GM18867 (cell line): ENCODE data around the gene SLC39A13.

Experiments
- ATAC-seq: cut with Tn5 transposase; IDR thresholded peaks from one replicate; pipeline ENCODE4 v1.9.1; 2021; ENCODE audit warnings: mild to moderate bottlenecking, moderate library complexity; ENCODE audit not compliant: unreplicated experiment

The SLC39A13 gene

DNA sequence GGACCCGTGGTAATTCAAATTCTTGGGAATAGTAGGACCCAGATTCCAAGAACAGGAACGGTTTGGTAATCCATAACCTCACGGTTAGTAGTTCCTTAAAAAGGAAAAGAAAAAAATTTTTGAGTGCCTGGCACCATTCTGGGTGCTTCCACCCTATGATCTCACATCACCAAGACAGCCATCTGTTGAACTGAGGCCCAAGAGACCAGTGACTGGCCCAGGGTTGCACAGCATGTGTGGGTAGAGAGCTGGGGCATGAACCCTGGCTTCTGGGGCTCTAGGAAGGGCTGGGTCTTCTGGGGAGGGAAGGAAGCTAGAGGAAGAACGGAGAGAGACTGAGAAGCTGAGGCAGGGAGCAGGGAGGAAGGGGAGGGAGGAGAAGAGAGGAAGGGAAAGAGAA lies 25.3 kb upstream of the SLC39A13 start:
- ATAC-seq: no peak

DNA sequence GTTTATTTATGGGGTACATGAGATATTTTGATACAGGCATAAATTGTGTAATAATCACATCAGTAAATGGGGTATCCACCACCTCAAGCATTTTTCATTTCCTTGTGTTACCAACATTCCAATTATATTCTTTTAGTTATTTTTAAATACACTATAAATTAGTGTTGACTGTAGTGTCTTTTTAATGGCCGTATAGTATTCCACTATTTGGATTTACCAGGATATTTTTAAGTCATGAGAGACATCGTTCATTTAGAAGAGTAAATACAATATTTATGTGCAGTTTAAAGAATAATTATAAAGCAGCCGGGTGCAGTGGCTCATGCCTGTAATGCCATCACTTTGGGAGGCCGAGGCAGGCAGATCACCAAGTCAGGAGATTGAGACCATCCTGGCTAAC lies 23.9 kb upstream of the SLC39A13 start:
- ATAC-seq: no peak

DNA sequence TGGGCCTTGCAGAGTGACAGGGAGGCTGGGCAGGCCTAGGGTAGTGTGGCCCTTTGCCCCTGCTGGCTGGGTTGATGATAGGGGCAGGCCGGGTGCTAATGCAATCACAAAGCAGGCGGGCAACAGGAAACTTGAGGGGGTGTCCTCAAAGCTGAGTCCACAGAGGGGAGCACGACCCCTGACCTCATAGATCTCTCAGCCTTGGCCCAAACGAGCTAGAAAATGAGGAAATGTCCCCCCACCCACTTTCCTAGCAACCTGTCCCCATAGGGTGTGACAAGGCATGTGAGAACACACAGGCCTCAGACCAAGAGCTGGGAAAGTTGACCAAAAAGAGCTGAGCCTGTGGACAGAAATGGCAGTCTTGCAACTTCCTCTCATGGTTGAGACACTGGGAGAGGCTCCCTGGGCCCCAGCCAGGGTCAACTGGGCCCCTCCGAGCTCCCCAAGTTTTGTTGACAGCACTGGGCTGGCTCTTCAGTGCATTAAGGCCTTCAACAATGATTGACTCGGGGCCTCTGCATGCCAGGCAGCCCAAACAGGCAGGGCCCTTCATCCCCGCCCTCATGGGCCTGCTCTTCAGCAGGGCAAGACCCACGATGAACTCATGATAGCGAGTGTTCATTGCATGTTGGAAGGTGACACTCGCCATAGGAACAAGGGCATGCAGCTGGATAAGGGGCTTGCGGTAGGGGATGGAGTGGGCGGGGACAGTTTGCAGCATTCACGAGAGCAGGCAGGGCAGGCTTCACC lies 20.3 kb upstream of the SLC39A13 start:
- no peak for ATAC-seq

DNA sequence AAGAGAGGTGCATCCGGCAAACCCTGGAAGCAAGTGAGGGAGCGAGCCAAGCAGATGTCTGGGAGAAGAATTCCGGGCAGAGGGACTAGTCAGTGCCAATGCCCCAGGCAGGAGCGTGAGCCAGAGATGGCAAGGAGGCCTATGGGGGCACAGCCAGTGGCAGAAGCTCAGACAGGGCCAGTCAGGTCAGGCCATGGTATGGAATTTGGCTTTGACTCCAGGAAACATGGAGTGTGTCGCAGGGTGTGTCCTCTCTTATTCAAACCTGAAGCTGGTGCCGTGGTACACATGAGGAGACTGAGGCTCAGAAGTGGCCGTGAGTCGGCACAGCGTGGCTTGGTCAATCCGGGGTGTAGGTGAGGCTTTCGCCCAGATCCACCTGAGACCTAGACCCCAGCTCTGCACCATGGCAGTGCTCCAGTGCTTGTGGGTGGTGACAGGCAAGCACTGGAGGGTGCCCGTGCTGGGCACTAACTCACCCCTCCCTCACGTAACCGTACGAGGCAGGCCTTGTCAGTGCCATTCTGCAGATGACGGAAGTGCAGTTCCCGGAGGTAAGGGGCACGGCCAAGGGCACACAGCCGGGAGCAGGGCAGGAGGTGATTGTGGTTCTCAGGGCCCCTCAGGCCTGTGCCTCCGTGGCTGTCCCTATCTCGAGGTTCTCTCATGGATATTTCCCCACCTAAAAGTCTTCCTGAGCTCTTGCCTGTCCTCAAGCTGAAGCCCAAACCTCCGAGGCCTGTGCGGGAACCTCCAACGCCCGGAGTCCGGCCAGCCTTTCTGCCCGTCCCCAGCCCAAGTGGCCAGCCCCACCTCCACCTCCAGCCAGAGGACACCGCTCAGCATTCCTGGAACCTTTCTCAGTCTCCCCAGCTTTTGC lies 19.5 kb upstream of the SLC39A13 start:
- ATAC-seq: no peak

DNA sequence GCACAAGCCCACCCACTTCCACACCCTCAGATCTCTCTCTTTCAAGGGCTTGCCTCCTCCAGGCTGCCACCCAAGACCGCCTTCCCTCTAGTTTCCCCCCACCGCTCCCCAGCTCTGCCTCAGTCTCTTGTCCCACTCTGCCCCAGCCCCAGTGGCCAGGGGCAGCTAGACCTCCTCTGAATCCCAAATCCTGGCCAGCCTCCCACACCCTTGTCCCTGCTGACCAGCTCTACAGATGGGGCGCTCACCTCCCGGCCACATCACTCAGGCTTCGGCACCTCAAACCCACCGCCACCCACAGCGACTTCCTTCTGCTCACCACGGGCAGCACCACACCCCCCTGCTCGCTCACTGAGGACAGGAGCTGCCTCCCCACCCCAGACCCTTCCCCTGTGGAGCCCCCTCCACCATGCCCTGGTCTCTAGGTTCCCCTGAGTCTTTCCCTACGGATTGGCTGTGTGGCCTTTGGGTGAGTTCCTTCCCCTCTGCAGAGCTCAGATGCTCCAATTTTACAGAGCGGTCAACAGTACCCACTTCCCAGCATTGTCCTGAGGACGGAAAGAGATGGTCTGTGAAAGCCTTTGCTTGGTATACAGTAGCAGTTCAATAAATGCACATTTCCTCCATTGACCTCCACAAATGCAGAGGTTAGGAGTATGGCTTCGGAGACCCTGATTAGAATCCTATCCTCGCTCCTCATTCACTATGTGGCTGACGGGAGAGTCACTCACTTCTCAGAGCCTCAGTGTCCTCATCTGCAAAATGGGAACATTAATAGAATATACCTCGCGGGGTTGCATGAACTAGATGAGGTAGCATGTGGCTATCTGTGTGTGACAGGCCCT lies 18.6 kb upstream of the SLC39A13 start:
- no peak for ATAC-seq

DNA sequence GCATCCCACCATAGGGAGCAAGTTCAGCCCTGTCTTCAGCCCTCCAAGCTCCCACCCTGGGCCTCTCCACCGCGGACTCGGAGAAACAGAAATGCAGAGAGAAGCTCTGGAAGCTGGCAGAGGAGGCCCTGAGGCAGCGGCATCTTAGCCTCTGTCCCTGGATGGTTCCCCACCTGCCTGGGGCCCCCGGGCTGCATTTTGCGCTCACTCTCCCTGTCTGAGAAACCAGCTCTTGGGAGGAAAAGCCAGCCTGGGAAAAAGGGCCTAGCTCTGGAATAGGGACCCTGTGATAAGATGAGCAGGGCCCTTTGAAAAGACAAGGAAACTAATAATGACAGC lies 18.0 kb upstream of the SLC39A13 start:
- no peak for ATAC-seq

DNA sequence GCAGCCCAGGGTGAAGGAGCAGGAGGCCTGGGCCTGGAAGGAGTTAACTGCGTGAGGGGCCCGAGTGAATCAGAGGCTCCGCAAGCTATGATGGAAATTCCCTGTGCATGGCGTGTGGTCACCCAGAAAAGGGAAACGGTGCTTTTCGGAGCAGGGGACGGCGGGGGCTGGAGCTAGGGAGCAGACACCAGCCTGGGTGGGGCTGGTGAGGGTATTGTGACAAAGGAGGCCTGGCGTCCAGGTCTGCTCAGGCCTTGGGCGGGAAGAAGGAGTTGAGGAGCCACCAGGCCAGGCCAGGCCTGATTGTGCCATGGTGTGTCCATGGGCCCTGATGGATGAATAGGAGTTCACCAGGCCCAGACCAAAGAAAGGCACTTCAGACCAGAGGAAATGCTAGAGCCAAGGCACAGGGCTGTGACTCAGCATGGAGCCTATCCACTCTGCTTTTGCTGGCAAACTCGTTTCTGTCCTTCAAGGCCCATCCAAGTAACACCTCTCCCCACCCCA lies 17.3 kb upstream of the SLC39A13 start:
- no peak for ATAC-seq

DNA sequence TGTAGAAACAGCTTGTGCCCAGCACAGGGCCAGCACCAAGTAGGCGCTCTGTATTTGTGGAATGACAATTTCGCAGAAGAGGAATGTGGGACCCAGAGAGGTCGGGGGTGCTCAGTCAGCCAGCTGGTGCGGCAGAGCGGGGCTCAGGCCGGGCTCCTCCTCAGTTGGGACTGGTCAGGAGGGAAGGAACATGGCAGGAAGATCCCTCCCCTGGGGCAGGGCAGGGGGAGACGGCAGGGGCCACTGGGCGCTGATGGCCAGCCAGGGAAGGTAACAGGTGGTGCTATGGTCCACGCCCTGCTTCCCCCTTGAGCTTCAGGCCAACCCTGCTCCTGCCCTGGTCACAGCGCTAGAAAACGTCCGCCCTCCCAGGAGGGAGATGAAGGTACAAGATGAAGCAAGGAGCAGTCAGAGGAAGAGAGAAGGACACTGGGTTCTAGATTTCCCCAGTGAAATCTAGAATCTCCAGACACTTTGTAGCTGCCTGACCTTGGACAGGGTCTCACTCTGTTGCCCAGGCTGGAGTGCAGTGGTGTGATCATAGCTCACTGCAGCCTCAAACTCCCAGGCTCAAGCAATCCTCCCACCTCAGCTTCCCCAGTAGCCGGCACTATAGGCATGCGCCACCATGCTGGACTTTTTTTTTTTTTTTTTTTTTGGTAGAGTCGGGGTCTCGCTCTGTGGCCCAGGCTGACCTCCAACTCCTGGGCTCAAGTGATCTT lies 16.5 kb upstream of the SLC39A13 start:
- ATAC-seq: no peak

DNA sequence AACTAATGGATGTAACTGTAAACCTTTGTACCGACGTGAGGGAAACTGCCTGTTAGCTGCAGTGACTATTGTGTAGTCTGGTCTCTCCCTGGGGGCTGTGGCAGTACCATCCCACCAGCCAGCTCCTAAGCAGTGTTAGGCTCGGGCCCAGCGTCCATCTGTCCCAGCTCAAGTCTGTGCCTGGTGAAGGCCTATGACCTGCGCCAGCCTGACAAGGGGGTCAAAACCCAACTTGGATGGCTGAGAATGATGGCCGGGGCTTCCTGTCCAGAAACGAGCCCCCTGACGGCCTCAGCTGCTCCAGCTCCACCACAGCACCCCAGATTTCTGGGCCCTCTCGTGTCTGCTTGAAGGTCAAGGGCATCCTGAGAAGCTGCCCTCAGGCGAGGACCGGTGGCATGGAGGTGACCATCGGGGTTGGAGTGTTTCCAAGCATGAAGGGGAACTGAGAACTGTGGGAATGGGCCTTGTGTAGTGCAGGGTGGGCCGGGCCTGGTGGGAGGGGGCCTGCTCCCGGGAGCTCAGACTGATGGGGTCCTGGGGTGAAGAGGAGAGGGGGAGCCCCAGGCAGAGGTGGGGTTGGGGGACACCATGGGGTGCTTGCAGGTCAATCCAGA lies 15.7 kb upstream of the SLC39A13 start:
- no peak for ATAC-seq

DNA sequence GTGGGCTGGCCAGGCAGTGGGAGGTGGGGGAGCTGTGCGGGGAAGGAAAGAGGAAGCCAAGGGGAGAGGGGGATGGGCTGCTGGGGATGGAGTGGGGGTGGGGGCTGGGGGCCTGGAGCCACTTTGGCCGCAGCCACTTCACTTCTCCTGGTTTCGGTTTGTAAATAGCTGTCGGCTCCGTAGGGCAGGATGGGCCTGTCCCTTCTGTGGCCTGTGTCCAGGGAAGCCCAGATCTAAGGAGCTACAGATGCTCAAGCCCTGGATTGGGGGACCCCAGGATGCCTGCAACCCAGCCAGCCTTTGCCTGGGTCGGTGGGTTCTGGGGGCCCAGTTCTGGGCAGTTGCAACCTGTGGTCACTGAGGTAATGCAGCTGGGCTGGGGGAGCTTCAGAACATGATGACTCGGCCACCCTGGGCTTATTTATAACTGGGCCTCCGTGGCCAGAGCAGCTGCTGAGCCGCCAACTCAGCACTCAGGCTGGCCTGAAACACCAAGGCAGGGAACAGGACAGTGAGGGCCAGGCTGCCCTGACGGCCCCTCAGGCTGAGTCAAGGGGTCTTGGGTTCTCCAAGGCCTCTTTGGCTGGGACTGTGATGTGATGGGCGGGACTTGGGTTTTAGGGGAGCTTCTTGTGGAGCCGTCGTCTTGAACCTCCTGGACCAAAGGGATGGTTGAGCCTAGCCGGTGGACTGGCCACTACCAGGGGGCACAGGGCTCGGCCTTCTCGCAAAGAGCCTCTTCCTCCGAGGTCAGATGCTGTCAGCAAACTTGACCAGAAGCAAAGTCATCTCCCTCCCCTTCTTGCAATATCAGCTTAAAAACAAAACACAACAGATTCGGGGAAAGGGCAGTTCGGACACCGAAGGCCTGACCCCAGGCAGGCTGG lies 15.0 kb upstream of the SLC39A13 start:
- no peak for ATAC-seq

DNA sequence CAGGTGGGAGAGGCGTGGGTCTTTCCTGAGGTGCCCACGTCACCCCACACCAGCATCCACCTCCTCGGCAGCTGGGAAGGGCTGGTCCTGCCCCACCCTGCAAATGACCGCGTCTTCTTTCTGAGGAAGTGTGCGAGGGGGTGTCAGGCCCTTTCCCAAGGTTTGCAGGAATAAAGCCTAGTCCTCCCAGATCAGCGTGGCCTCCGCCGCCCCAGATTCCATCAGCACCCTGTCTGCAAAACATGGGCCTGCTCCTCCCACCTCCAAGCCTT lies 14.4 kb upstream of the SLC39A13 start:
- no peak for ATAC-seq

DNA sequence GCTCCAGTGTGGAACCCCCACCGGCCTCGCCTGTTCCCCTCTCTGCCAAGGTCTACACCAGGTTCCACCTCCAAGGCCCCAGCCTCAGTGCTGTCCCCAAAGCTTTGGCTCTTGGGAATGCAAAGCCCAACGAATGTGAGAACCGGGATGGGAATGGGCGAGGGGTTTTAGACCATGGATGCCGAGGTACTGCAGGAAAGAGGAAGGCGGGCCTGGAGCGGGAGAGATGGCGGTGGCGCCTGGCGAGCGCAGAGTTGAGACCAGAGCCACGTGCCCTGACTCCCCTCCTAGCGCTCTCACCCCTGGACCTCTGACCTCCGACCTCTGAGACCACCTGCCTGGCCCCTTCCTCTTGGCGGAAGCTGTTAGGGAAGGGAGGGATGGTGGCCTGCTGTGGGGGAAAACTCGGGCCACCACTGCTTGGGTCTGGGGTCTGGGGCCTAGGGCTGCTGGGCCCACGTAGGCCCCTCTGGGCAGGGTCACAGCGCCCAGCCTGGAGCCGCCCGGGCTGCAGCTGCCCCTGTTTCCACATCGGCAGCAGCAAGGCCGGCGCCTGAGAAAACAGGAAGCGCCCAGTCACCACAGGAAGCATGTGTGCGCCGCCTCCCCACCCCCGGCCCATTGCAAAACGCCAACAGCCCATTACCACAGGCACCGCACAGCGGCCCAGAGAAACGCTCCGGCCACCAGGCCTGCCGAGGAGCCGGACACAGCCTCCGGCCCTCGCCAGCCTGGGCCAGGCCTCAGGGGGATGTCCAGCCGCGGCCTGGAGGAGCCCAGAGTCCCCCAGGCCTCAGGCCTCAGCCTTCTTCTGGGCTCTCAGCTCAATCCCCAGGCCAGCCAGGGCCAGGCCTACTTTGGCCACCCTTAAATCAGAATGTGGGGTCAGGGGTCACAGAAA lies 13.8 kb upstream of the SLC39A13 start:
- no peak for ATAC-seq

DNA sequence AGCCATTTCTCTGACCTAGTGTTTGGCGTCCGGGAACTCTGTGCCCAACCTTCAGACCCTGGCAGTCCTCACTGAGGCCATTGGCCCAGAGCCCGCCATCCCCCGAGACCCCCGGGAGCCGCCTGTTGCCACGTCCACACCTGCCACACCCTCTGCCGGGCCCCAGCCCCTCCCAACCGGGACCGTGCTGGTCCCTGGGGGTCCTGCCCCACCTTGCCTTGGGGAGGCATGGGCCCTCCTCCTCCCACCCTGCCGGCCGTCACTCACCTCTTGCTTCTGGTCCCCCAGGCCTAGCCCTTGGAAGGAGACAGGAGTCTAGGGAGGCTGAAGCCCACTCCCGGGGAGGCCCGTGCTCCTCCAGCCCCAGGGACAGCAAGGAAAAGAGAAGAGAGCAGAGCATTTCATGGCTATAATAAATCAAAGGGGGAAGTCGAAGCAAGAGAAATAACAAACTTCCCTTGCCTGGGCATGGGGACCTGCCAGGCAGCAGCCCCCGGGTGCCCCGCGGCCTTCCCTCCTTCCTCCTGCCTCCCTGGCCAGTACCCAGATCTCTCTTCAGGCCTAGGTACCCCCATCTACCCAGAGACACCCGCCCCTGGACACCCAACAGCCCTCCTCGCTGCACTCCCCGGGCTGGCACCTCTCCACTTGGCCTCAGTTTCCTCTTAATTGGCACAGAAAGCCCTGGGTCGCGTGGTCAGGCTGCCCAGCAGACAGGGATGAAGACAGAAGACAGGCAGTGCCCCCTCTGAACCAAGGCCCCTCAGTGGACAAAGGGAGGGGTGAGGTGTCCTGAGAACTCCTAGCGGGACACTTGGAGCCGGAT lies 13.0 kb upstream of the SLC39A13 start:
- no peak for ATAC-seq

DNA sequence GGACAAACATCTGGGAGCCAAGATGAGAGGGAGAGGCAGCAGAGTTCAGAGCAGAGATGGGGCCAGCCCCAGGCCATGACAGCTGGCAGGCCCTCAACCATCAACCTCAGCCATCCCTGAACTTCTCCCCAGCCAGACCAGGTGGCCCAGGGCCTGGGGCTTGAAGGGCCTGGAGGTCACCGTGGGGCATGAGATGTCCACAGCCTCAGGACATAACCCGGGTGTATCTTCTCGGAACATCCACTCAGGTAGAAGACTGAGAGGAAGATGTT lies 12.4 kb upstream of the SLC39A13 start:
- ATAC-seq: no peak

DNA sequence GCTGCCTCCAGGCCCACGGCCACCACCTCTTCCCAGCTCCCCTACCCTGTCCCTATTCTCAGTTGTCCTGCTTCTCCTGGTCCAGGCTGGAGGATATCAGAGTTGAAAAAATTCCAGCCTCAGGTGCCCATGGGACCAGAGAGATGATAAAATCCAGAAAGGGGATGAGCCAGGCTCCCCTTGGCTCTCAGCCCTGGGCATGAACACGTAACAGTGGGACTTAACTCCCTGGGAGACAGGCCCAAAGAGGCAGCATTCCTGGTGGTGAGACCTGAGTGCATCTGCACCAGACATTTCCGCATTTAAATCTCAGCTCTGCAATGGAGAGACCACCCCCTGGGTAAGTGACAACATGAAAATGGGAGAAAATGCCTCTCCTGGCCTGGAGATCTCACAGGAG lies 10.4 kb upstream of the SLC39A13 start:
- no peak for ATAC-seq

DNA sequence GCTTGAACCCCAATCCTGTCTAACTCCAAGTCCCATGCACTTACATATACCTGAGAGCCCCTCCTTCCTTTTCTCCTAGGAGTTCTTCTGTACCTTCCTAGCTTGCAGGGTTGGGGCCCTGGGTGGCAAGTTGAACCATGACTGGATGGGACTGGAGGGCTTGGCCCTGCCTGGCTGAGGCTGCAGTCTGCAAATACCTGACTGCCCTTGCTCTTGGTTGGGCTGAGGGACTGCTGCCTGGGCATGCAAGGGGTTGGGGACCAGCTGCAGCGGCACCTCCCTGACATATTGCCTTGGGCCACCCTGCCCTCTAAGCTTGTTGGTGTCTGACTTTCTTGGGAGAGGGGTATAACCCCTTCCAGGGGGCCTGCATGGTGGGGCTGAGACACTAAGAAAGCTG lies 9.8 kb upstream of the SLC39A13 start:
- no peak for ATAC-seq

DNA sequence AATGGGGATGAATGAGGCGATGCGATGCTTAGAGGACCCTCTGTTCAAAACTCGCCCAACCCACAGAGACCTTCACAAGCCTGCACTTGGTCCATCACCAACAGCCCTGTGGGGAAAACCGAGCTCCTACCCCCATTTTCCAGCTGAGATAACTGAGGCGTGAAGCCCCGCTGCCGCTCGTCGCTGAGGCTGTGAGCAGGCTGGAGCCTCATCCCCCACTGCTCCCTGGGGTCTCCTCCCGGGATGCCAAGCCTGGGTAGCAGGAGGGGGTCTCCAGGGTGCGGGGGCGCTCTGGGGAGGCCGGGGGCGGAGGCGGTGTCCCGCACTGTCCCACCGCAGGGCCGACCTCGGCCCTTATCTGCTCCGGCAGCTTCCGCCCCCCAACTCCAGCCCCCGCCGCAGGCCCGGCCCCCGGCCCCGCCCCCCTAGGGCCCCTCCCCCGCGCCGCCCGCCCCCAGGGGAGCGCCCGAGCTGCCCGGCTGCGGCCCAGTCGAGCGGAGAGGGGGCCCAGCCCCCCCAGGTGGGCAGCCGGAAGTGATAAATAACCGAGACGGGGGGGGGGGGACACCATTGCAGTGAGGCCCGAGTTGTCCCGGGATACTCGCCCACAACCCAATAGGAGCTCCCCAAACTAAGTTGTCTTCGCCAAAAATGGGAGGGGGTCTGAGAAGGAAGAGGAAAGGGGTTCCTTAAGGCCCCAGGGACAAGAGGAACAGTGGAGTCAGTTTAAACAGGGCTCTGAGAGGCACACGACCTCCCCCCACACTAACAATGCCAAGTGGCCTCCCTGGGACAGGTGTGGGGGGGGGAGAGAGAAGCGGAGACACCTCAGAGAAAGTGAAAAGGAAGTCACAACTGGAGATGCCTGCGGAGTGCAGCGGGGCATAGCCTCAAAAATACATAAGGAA lies 8.3 kb upstream of the SLC39A13 start:
- ATAC-seq: peak; percentile 45
